Subcutaneous adipose tissue (tissue), 4 donors: Measurements from ENCODE around the gene OR5I1. TPM values are rescaled to one million over a fixed set of nuclear protein-coding genes. Genes with fewer than 3 reads are reported as not detected.

Source experiments
- CTCF ChIP-seq: fragments of 450-650 bp; IDR thresholded peaks from one replicate; pipeline ENCODE4 v1.5.1; 2016; ENCODE audit warnings: low read depth, mild to moderate bottlenecking, control low read depth, antibody characterized with exemption, moderate library complexity
- total RNA-seq, 4 donors: library from RNA; depleted of rRNA; stranded (reverse); fragments of >200 nt; gene quantifications; one replicate each; pipeline ENCODE4 v1.1.0, GENCODE V29; 2016

Gene OR5I1
- total RNA-seq, 4 donors from 2014 or later = not detected

GRCh38 chr11:55942785-55943392, 6.7 kb upstream of the OR5I1 start:
- TF ChIP-seq CTCF = no peak

GRCh38 chr11:55920537-55920936, 15.7 kb downstream of the OR5I1 start:
- no peak for TF ChIP-seq CTCF

GRCh38 chr11:55914482-55914881, 21.7 kb downstream of the OR5I1 start, which contains the start of gene OR5W2:
Gene OR5W2 (minus strand): TSS chr11:55914582. CDS start chr11:55914582, 0 bp downstream.
- TF ChIP-seq CTCF = no peak

GRCh38 chr11:55902308-55902707, 33.9 kb downstream of the OR5I1 start:
- no peak for TF ChIP-seq CTCF

- TF ChIP-seq CTCF = no peak
These were observed 41.0 kb downstream of the OR5I1 start for GRCh38 chr11:55895216-55895615.

Other genes starting within 250 kb of the OR5I1 start
- gene OR5D13, start 163.0 kb downstream of the OR5I1 start, total RNA-seq = not detected
- not detected for gene OR5D14, start 140.8 kb downstream of the OR5I1 start, total RNA-seq
- not detected for gene OR5L1, start 125.0 kb downstream of the OR5I1 start, total RNA-seq
- not detected for gene OR5D18, start 116.8 kb downstream of the OR5I1 start, total RNA-seq
- not detected for gene OR5L2, start 109.2 kb downstream of the OR5I1 start, total RNA-seq
- not detected for gene OR5D16, start 97.6 kb downstream of the OR5I1 start, total RNA-seq
- not detected for gene TRIM51, start 53.1 kb downstream of the OR5I1 start, total RNA-seq
- gene OR5W2, start 21.8 kb downstream of the OR5I1 start, total RNA-seq = not detected
- gene OR10AG1, start 33.5 kb upstream of the OR5I1 start, total RNA-seq = not detected
- gene OR5F1, start 58.2 kb upstream of the OR5I1 start, total RNA-seq = not detected
- gene OR5AS1, start 91.3 kb upstream of the OR5I1 start, total RNA-seq = not detected
- gene OR8I2, start 156.9 kb upstream of the OR5I1 start, total RNA-seq = not detected
- not detected for gene OR8H2, start 167.3 kb upstream of the OR5I1 start, total RNA-seq
- gene OR8H3, start 186.0 kb upstream of the OR5I1 start, total RNA-seq = not detected
- gene OR8J3, start 203.8 kb upstream of the OR5I1 start, total RNA-seq = not detected
- gene OR8K5, start 223.9 kb upstream of the OR5I1 start, total RNA-seq = not detected
- gene OR5J2, start 240.2 kb upstream of the OR5I1 start, total RNA-seq = not detected